ENCODE data around the gene ENTHD1. TPM values are rescaled to one million over a fixed set of nuclear protein-coding genes. Genes with fewer than 3 reads are reported as not detected.

The ENTHD1 gene
- total and polyA plus RNA-seq, 10 of the 15 experiments (the other 5 are each of a cell fraction or from before 2014, with no cell fraction given) = 0.09 to 0.52 (median 0.21) TPM; not detected in 1

DNA sequence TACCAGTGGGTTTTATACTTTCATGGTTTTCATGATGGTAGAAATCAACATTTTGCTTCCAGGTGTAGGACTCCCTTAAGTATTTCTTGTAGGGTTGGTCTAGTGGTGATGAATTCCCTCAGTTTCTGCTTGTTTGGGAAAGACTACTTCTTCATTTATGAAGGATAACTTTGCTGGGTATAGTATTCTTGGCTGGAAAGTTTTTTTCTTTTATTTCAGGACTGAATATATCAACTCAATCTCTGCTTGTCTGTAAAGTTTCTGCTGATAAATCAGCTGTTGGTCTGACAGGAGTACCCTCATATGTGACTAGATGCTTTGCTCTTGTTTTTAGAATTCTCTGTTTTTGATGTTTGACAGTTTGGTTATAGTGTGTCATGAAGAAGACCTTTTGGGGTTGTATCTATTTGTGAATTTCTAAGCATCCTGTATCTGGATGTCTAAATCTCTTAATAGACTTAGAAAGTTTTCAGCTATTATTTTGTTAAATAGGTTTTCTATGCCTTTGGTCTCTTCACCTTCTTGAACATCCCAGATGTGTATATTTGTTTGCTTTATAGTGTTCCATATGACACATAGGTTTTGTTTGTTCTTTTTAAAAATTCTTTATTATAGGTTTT is 95.9 kb downstream of the ENTHD1 start (continued):
- TF ChIP-seq, protein P1, sequence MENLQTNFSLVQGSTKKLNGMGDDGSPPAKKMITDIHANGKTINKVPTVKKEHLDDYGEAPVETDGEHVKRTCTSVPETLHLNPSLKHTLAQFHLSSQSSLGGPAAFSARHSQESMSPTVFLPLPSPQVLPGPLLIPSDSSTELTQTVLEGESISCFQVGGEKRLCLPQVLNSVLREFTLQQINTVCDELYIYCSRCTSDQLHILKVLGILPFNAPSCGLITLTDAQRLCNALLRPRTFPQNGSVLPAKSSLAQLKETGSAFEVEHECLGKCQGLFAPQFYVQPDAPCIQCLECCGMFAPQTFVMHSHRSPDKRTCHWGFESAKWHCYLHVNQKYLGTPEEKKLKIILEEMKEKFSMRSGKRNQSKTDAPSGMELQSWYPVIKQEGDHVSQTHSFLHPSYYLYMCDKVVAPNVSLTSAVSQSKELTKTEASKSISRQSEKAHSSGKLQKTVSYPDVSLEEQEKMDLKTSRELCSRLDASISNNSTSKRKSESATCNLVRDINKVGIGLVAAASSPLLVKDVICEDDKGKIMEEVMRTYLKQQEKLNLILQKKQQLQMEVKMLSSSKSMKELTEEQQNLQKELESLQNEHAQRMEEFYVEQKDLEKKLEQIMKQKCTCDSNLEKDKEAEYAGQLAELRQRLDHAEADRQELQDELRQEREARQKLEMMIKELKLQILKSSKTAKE (IDR thresholded peaks at IDR 0.05; ENCODE audit: low read depth, poor library complexity, severe bottlenecking) = no peak
- TF ChIP-seq SP1 (IDR thresholded peaks at IDR 0.05; ENCODE audit: low read depth, low read length) (no peak), TCF12 (IDR thresholded peaks at IDR 0.05; ENCODE audit: low read depth, low read length) (no peak), JUND (IDR thresholded peaks at IDR 0.05; ENCODE audit: low read depth, low read length) (no peak), JUNB (IDR thresholded peaks at IDR 0.05) (no peak), CHD4 (IDR thresholded peaks at IDR 0.05) (no peak), ZNF622 (IDR thresholded peaks at IDR 0.05) (no peak), ZNF24 (IDR thresholded peaks at IDR 0.05) (no peak)
- TF ChIP-seq, protein P2, sequence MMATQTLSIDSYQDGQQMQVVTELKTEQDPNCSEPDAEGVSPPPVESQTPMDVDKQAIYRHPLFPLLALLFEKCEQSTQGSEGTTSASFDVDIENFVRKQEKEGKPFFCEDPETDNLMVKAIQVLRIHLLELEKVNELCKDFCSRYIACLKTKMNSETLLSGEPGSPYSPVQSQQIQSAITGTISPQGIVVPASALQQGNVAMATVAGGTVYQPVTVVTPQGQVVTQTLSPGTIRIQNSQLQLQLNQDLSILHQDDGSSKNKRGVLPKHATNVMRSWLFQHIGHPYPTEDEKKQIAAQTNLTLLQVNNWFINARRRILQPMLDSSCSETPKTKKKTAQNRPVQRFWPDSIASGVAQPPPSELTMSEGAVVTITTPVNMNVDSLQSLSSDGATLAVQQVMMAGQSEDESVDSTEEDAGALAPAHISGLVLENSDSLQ (IDR thresholded peaks at IDR 0.05) = no peak
- TF ChIP-seq, protein P3, sequence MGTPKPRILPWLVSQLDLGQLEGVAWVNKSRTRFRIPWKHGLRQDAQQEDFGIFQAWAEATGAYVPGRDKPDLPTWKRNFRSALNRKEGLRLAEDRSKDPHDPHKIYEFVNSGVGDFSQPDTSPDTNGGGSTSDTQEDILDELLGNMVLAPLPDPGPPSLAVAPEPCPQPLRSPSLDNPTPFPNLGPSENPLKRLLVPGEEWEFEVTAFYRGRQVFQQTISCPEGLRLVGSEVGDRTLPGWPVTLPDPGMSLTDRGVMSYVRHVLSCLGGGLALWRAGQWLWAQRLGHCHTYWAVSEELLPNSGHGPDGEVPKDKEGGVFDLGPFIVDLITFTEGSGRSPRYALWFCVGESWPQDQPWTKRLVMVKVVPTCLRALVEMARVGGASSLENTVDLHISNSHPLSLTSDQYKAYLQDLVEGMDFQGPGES (IDR thresholded peaks at IDR 0.05) = no peak

Measured in GM12878 (cell line).